ENCODE measurements around the gene ITGB2. TPM values are rescaled to one million over a fixed set of nuclear protein-coding genes. Genes with fewer than 3 reads are reported as not detected.

The ITGB2 gene
- 0.43 TPM in 1 of 2 replicates, not detected in the other for total RNA-seq

GRCh38 chr21:44920694-44921604 is at the start of gene ITGB2:
ITGB2 (minus strand) TSS chr21:44920899; CDS start chr21:44910782, 10,117 bp downstream.

GRCh38 chr21:44939532-44940115 is 18.9 kb upstream of the ITGB2 start, which contains the start of gene SLX9:
SLX9 (plus strand) TSS chr21:44940029; CDS start chr21:44940058, 29 bp downstream.

GRCh38 chr21:44873356-44874239 is 47.1 kb downstream of the ITGB2 start, which contains the start of gene PTTG1IP:
PTTG1IP (minus strand) TSS chr21:44873690; CDS start chr21:44873616, 74 bp downstream.

Other genes starting within 250 kb of the ITGB2 start
- not detected in 2 replicates for gene KRTAP12-1, start 238.7 kb downstream of the ITGB2 start, total RNA-seq
- gene KRTAP10-12, start 223.7 kb downstream of the ITGB2 start, total RNA-seq: not detected in 2 replicates
- not detected in 2 replicates for gene TSPEAR, start 209.3 kb downstream of the ITGB2 start, total RNA-seq
- gene UBE2G2, start 119.1 kb downstream of the ITGB2 start, total RNA-seq: 42.8 and 43.3 TPM in 2 replicates
- gene SUMO3, start 102.8 kb downstream of the ITGB2 start, total RNA-seq: 66.7 and 112 TPM in 2 replicates
- gene PTTG1IP, start 47.2 kb downstream of the ITGB2 start, total RNA-seq: 147 and 178 TPM in 2 replicates
- gene SLX9, start 19.1 kb upstream of the ITGB2 start, total RNA-seq: 6.3 and 11.4 TPM in 2 replicates
- 20.0 and 46.0 TPM in 2 replicates for gene ADARB1, start 153.7 kb upstream of the ITGB2 start, total RNA-seq